Measurements from ENCODE around the gene TSPEAR. TPM values are rescaled to one million over a fixed set of nuclear protein-coding genes. Genes with fewer than 3 reads are reported as not detected.
"Not testable (repeated sequence)": the region's sequence is repeated elsewhere in the genome, so short reads cannot be mapped to it uniquely, and the experiment has no call there.

TSPEAR gene
- total and polyA plus RNA-seq, 2 of the 13 experiments (the other 11 are each of a cell fraction or from before 2014, with no cell fraction given), result 0.07 to 0.32 TPM

- FAIRE-seq; H3K36me3 ChIP-seq (replicated peaks in 1 of 2; ENCODE audit: control insufficient read depth in 1 of 2, insufficient read depth in 2 of 2, low read length in 2 of 2); H3K27ac ChIP-seq (ENCODE audit: extremely low read length, insufficient read depth, low read length); H3K9ac ChIP-seq (ENCODE audit: insufficient read depth, low read depth, low read length); H3K4me2 ChIP-seq (ENCODE audit: low read depth, low read length); H3K9me3 ChIP-seq (ENCODE audit: low read length); ATAC-seq; H2AFZ ChIP-seq (ENCODE audit: low read length); BruUV-seq (replicated peaks); H4K20me1 ChIP-seq (ENCODE audit: insufficient read depth, low read length); H3K27me3 ChIP-seq (ENCODE audit: control insufficient read depth in 1 of 2, insufficient read depth in 2 of 2, low read length in 2 of 2); DNase-seq (ENCODE audit: low spot score); TF ChIP-seq GABPA (IDR thresholded peaks at IDR 0.05; ENCODE audit: low read depth, low read length): not testable (repeated sequence)
- Histone ChIP-seq H3K4me1 (ENCODE audit: insufficient read depth, low read length) (peaks cover 58% of the 10 kb centered on the region), H3K4me3 (replicated peaks in 1 of 3; ENCODE audit: insufficient read depth in 1 of 3, low read depth in 2 of 3, low read length in 3 of 3) (0 out of 6 replicates have a peak overlapping the region, but pooled peaks of 1 of the 3 experiments have one; percentile 5), H3K79me2 (ENCODE audit: insufficient read depth, low read length) (peaks cover 16% of the 10 kb centered on the region)
- ChIA-PET CTCF (ENCODE audit: low intra/inter-chr PET ratio, low total read pairs) (interaction anchor here (1.2 kb wide), 1 partner anchor 35 kb away, joined by 3 read pairs; no protein-coding TSS in a partner anchor), POLR2A (interaction anchor here (0.8 to 6.0 kb wide), 3 partner anchors 23 to 314 kb away, joined by 3 to 115 read pairs (median 4); partner anchors contain the start of gene LRRC3)
- intact Hi-C loops (cut with micrococcal nuclease; ENCODE audit: unreplicated experiment) (loop anchor here (10.0 kb wide), 1 partner anchor 175 kb away; the partner anchor contains the start of gene PFKL), in situ Hi-C loops (cut with HindIII; ENCODE audit: extremely low pct_ligation_motif_present, low pct_unique_long_range_greater_than_20kb) (loop anchor here (5.0 kb wide), 2 partner anchors 37 to 102 kb away; no protein-coding TSS in a partner anchor)
- WGBS (ENCODE audit: low lambda C conversion rate), result 51% methylated on average over 13 of the region's 21 CpGs
- TF ChIP-seq GABPA (CRISPR knock-in tag; IDR thresholded peaks at IDR 0.05; ENCODE audit: low read depth) (peak; percentile 19; the same call in 1 of the 2 replicates), ETV5 (CRISPR knock-in tag; IDR thresholded peaks at IDR 0.05; ENCODE audit: borderline replicate concordance) (peak; percentile 27; the same call in 1 of the 2 replicates), STAG1 (CRISPR knock-in tag; IDR thresholded peaks at IDR 0.05) (peak; percentile 72), SMC3 (IDR thresholded peaks at IDR 0.05; ENCODE audit: low read length) (peak; percentile 32; the same call in 1 of the 2 replicates), FOXA3 (CRISPR knock-in tag; IDR thresholded peaks at IDR 0.05) (0 out of 2 replicates have a peak, but pooled peaks have one; percentile 8), SPEN (CRISPR knock-in tag; IDR thresholded peaks at IDR 0.05; ENCODE audit: low read depth) (0 out of 2 replicates have a peak, but pooled peaks have one; percentile 44), RAD21 (CRISPR knock-in tag; IDR thresholded peaks at IDR 0.05) (peak; percentile 30; the same call in 1 of the 2 replicates), HNF4A (CRISPR knock-in tag; IDR thresholded peaks at IDR 0.05) (0 out of 2 replicates have a peak, but pooled peaks have one; percentile 8), ZNF687 (CRISPR knock-in tag; IDR thresholded peaks at IDR 0.05) (peak; percentile 38; the same call in 1 of the 2 replicates), GATAD2A (CRISPR knock-in tag; IDR thresholded peaks at IDR 0.05) (0 out of 2 replicates have a peak, but pooled peaks have one; percentile 22), HOXA3 (CRISPR knock-in tag; IDR thresholded peaks at IDR 0.05) (peak; percentile 23; the same call in 1 of the 2 replicates), SALL1 (CRISPR knock-in tag; IDR thresholded peaks at IDR 0.05) (0 out of 2 replicates have a peak, but pooled peaks have one; percentile 10), RBAK (CRISPR knock-in tag; IDR thresholded peaks at IDR 0.05) (0 out of 2 replicates have a peak, but pooled peaks have one; percentile 54)
- TF ChIP-seq, protein P1, sequence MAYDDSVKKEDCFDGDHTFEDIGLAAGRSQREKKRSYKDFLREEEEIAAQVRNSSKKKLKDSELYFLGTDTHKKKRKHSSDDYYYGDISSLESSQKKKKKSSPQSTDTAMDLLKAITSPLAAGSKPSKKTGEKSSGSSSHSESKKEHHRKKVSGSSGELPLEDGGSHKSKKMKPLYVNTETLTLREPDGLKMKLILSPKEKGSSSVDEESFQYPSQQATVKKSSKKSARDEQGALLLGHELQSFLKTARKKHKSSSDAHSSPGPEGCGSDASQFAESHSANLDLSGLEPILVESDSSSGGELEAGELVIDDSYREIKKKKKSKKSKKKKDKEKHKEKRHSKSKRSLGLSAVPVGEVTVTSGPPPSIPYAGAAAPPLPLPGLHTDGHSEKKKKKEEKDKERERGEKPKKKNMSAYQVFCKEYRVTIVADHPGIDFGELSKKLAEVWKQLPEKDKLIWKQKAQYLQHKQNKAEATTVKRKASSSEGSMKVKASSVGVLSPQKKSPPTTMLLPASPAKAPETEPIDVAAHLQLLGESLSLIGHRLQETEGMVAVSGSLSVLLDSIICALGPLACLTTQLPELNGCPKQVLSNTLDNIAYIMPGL (CRISPR knock-in tag; IDR thresholded peaks at IDR 0.05; ENCODE audit: borderline replicate concordance in 1 of 2, low read depth in 1 of 2), result peak in 1 of 2 experiments; percentile 41; a peak in 1 of 4 replicates
- TF ChIP-seq, protein P2, sequence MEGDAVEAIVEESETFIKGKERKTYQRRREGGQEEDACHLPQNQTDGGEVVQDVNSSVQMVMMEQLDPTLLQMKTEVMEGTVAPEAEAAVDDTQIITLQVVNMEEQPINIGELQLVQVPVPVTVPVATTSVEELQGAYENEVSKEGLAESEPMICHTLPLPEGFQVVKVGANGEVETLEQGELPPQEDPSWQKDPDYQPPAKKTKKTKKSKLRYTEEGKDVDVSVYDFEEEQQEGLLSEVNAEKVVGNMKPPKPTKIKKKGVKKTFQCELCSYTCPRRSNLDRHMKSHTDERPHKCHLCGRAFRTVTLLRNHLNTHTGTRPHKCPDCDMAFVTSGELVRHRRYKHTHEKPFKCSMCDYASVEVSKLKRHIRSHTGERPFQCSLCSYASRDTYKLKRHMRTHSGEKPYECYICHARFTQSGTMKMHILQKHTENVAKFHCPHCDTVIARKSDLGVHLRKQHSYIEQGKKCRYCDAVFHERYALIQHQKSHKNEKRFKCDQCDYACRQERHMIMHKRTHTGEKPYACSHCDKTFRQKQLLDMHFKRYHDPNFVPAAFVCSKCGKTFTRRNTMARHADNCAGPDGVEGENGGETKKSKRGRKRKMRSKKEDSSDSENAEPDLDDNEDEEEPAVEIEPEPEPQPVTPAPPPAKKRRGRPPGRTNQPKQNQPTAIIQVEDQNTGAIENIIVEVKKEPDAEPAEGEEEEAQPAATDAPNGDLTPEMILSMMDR (CRISPR knock-in tag; IDR thresholded peaks at IDR 0.05), result peak; percentile 76
Observed at GRCh38 chr21:44479556-44480199, 231.7 kb downstream of the TSPEAR start.
